ENCODE measurements around the gene BBS9.

BBS9 gene

GRCh38 chr7:33221390-33221789, 92.0 kb downstream of the BBS9 start:
- no peaks in the 10 kb centered on the region for H3F3A ChIP-seq (ENCODE audit: low read depth)
- H2AFZ ChIP-seq (ENCODE audit: low read length), result no peak overlapping the region
- no peak overlapping the region for H3K9ac ChIP-seq (ENCODE audit: low read depth, low read length, poor library complexity, severe bottlenecking)
- no peaks in the 10 kb centered on the region for H3K9me3 ChIP-seq (ENCODE audit: insufficient read depth, low read depth, low read length)
- H3K36me3 ChIP-seq (ENCODE audit: insufficient read depth, low read length), result no peaks in the 10 kb centered on the region
- no peaks in the 10 kb centered on the region for H3K79me2 ChIP-seq (ENCODE audit: insufficient read depth, low read length)
- no peaks in the 10 kb centered on the region for H4K20me1 ChIP-seq (ENCODE audit: insufficient read depth, low read length, poor library complexity, severe bottlenecking)
- H3K27me3 ChIP-seq (ENCODE audit: insufficient read depth, low read length, poor library complexity, severe bottlenecking), result no peaks in the 10 kb centered on the region
- no peaks in the 10 kb centered on the region for H3K4me1 ChIP-seq (ENCODE audit: insufficient read depth, low read length, poor library complexity, severe bottlenecking)
- no peak overlapping the region for H3K4me3 ChIP-seq (ENCODE audit: low read length, poor library complexity, severe bottlenecking)
- no peak for TF ChIP-seq EZH2phosphoT487 (IDR thresholded peaks at IDR 0.05; ENCODE audit: borderline replicate concordance)
- no peak for TF ChIP-seq CTCF (conservative IDR thresholded peaks at IDR 0.05; ENCODE audit: low read length)
- no peak overlapping the region for H3K4me2 ChIP-seq (ENCODE audit: low read depth, low read length, poor library complexity, severe bottlenecking)
- no peaks in the 10 kb centered on the region for H3K9me2 ChIP-seq (replicated peaks; ENCODE audit: low read depth, low read length)

DNA sequence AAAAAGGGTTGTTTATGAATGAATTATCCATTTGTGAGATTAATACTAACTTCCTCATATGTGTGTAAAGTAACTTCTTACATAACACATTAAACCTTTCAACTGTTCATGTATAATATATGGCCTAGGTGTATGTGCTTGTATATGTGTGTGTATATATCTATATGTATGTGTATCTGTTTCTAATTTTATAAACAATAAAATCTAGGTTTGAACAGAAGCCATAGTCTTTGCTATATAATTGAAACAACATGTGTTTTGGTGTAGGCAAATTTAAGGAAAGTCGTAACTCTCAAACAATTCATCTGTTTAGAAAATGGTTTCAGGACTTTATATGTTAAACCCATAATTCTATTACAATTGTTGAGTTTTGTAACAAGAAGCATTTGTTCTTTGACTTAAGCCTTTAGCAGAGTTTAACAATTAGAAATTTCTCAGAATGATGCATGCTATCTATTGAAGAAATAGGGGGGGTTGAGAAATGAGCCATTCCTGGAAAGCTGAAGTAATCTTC, 103.3 kb downstream of the BBS9 start:
- no peaks in the 10 kb centered on the region for H3K36me3 ChIP-seq (ENCODE audit: insufficient read depth, low read length)
- no peaks in the 10 kb centered on the region for H3K9me3 ChIP-seq (ENCODE audit: insufficient read depth, low read depth, low read length)
- no peaks in the 10 kb centered on the region for H4K20me1 ChIP-seq (ENCODE audit: insufficient read depth, low read length, poor library complexity, severe bottlenecking)
- no peak overlapping the region for H3K9ac ChIP-seq (ENCODE audit: low read depth, low read length, poor library complexity, severe bottlenecking)
- H3K27me3 ChIP-seq (ENCODE audit: insufficient read depth, low read length, poor library complexity, severe bottlenecking), result no peaks in the 10 kb centered on the region
- H3K4me3 ChIP-seq (ENCODE audit: low read length, poor library complexity, severe bottlenecking), result no peak overlapping the region
- no peaks in the 10 kb centered on the region for H3F3A ChIP-seq (ENCODE audit: low read depth)
- H3K4me2 ChIP-seq (ENCODE audit: low read depth, low read length, poor library complexity, severe bottlenecking), result no peak overlapping the region
- H2AFZ ChIP-seq (ENCODE audit: low read length), result no peak overlapping the region
- no peak for TF ChIP-seq CTCF (conservative IDR thresholded peaks at IDR 0.05; ENCODE audit: low read length)
- no peaks in the 10 kb centered on the region for H3K9me2 ChIP-seq (replicated peaks; ENCODE audit: low read depth, low read length)
- H3K4me1 ChIP-seq (ENCODE audit: insufficient read depth, low read length, poor library complexity, severe bottlenecking), result no peaks in the 10 kb centered on the region
- H3K79me2 ChIP-seq (ENCODE audit: insufficient read depth, low read length), result no peaks in the 10 kb centered on the region

- H3K9me3 ChIP-seq (ENCODE audit: insufficient read depth, low read depth, low read length), result no peaks in the 10 kb centered on the region
- no peaks in the 10 kb centered on the region for H4K20me1 ChIP-seq (ENCODE audit: insufficient read depth, low read length, poor library complexity, severe bottlenecking)
- no peaks in the 10 kb centered on the region for H3F3A ChIP-seq (ENCODE audit: low read depth)
- H3K36me3 ChIP-seq (ENCODE audit: insufficient read depth, low read length), result no peaks in the 10 kb centered on the region
- H3K4me2 ChIP-seq (ENCODE audit: low read depth, low read length, poor library complexity, severe bottlenecking), result no peak overlapping the region
- H2AFZ ChIP-seq (ENCODE audit: low read length), result no peak overlapping the region
- TF ChIP-seq EZH2phosphoT487 (IDR thresholded peaks at IDR 0.05; ENCODE audit: borderline replicate concordance) (no peak), CTCF (conservative IDR thresholded peaks at IDR 0.05; ENCODE audit: low read length) (no peak)
- H3K9me2 ChIP-seq (replicated peaks; ENCODE audit: low read depth, low read length), result no peaks in the 10 kb centered on the region
- no peak overlapping the region for H3K9ac ChIP-seq (ENCODE audit: low read depth, low read length, poor library complexity, severe bottlenecking)
- no peaks in the 10 kb centered on the region for H3K4me1 ChIP-seq (ENCODE audit: insufficient read depth, low read length, poor library complexity, severe bottlenecking)
- H3K4me3 ChIP-seq (ENCODE audit: low read length, poor library complexity, severe bottlenecking), result no peak overlapping the region
- no peaks in the 10 kb centered on the region for H3K79me2 ChIP-seq (ENCODE audit: insufficient read depth, low read length)
- H3K27me3 ChIP-seq (ENCODE audit: insufficient read depth, low read length, poor library complexity, severe bottlenecking), result no peaks in the 10 kb centered on the region
Measured at GRCh38 chr7:33233659-33234058, 104.3 kb downstream of the BBS9 start.

Data from Loucy (cell line).